Sciatic nerve (tissue), 2 donors: ENCODE results near the gene RRM2. TPM values are rescaled to one million over a fixed set of nuclear protein-coding genes. Genes with fewer than 3 reads are reported as not detected.

Source experiments
- ATAC-seq: fragments of 200-7000 bp; cut with Tn5 transposase; one replicate; pipeline ENCODE4 v1.9.1; 2020; ENCODE audit warnings: mild to moderate bottlenecking, moderate library complexity
- DNase-seq: peaks from one replicate; pipeline ENCODE4 v3.0.0-alpha.2; 2020; ENCODE audit warnings: low spot score
- intact Hi-C: fragments of 100-400 bp; cut with DNase I; formaldehyde crosslinking; loops from one replicate; pipeline ENCODE4 v1.14.2; 2022
- total RNA-seq: library from RNA; stranded (reverse); fragmentation: NEBNext Ultra II Directional; extraction: Animal tissue kit (Norgen Biotek cat#: 25700); gene quantifications from one replicate; pipeline ENCODE4 v1.2.1, GENCODE V29; 2021
- donor health status: DM: no; HTN: no; CAD: no.
- donor health status: DM: no; HTN: no; CAD: no.

RRM2 gene
- total RNA-seq, 1 donor from 2014 or later, result 1.0 TPM

DNA sequence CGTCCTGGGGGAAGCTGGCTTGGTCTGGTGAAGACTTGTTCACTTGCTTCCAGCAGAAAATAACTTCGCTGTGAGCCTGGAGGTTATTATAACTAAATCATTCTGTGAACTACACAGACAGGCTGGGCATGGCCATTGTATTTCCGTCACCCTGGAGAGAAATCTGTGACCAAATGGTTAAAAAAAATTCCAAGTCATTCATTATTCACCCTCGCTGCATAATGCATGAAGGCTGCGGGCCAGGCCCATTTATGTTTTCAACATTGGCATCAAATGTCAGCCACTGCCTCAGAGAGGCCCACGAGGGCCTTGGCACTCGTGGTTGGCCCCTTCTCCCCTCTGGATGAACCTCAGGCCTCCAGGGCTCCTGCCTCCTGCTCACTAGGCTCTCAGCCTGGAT, 57.7 kb downstream of the RRM2 start:
- ATAC-seq (no peak), DNase-seq (no peak)
- intact Hi-C loops, result no loop called here

Other genes starting within 250 kb of the RRM2 start
- 1.5 TPM for gene GRHL1, start 171.0 kb upstream of the RRM2 start, total RNA-seq
- 23.5 TPM for gene KLF11, start 79.2 kb upstream of the RRM2 start, total RNA-seq
- gene CYS1, start 42.3 kb upstream of the RRM2 start, total RNA-seq, result 9.3 TPM
- 31.7 TPM for gene HPCAL1, start 180.2 kb downstream of the RRM2 start, total RNA-seq